Left ventricle myocardium inferior (tissue), 1 donor: ENCODE data around the gene TRIM31. TPM values are rescaled to one million over a fixed set of nuclear protein-coding genes. Genes with fewer than 3 reads are reported as not detected.
A peak's percentile ranks its signal among the peaks of the same experiment; 100 is the strongest.

Experiments used
- DNase-seq: peaks from one replicate; pipeline ENCODE4 v3.0.0-alpha.2; 2020
- H3K27ac ChIP-seq: fragments of 200-600 bp; replicated peaks from 2 replicates; pipeline ENCODE4 v1.8.0; 2021
- H3K27me3 ChIP-seq: fragments of 200-600 bp; 2 replicates; pipeline ENCODE4 v1.8.0; 2021; ENCODE audit warnings: low read depth
- H3K36me3 ChIP-seq: fragments of 200-600 bp; 2 replicates; pipeline ENCODE4 v1.8.0; 2021
- H3K4me1 ChIP-seq: fragments of 200-600 bp; 2 replicates; pipeline ENCODE4 v1.8.0; 2021
- H3K4me3 ChIP-seq: fragments of 200-600 bp; 2 replicates; pipeline ENCODE4 v1.8.0; 2021; ENCODE audit warnings: mild to moderate bottlenecking, moderate library complexity
- H3K9me3 ChIP-seq: fragments of 200-600 bp; replicated peaks from 2 replicates; pipeline ENCODE4 v1.8.0; 2021
- CTCF ChIP-seq: fragments of 200-600 bp; IDR thresholded peaks from 2 replicates; pipeline ENCODE4 v1.8.0; 2021; ENCODE audit warnings: antibody characterized with exemption, mild to moderate bottlenecking, borderline replicate concordance
- intact Hi-C: fragments of 100-400 bp; cut with micrococcal nuclease; formaldehyde crosslinking; loops from one replicate; pipeline ENCODE4 v1.11.0; 2022
- total RNA-seq: library from RNA; stranded (reverse); fragmentation: NEBNext Ultra II Directional; extraction: Animal tissue kit (Norgen Biotek cat#: 25700); gene quantifications from one replicate; pipeline ENCODE4 v1.2.1, GENCODE V29; 2021
- donor health status: DM: no; HTN: yes; CAD: no; lungs with severe emphysema.

The TRIM31 gene
- total RNA-seq, 1 donor from 2014 or later, result not detected

- DNase-seq, result no peak
- Histone ChIP-seq H3K27me3 (peaks cover 20% of the 10 kb centered on the region), H3K4me1 (peaks cover 42% of the 10 kb centered on the region), H3K36me3 (peaks cover 28% of the 10 kb centered on the region), H3K4me3 (peak overlapping the region; percentile 87), H3K9me3 (no peaks in the 10 kb centered on the region), H3K27ac (peak overlapping the region; percentile 94)
- TF ChIP-seq CTCF, result no peak
- intact Hi-C loops, result loop anchor here (2.0 kb wide), 1 partner anchor 35 kb away; no protein-coding TSS in a partner anchor
These were observed 45.3 kb downstream of the TRIM31 start for GRCh38 chr6:30067460-30068139.

- Histone ChIP-seq H3K27me3 (peaks cover 12% of the 10 kb centered on the region), H3K9me3 (no peaks in the 10 kb centered on the region), H3K27ac (peak within 1 kb of the TSS; percentile 94), H3K4me3 (peak within 1 kb of the TSS; percentile 87), H3K36me3 (peaks cover 28% of the 10 kb centered on the region), H3K4me1 (peaks cover 50% of the 10 kb centered on the region)
- DNase-seq, result peak; percentile 98
- intact Hi-C loops, result loop anchor here (2.0 kb wide), 1 partner anchor 36 kb away; no protein-coding TSS in a partner anchor
- no peak for TF ChIP-seq CTCF
These were observed 46.1 kb downstream of the TRIM31 start, which contains the start of gene PPP1R11 for GRCh38 chr6:30066577-30067459. Gene PPP1R11, plus strand, starts transcription at chr6:30067198. Its CDS starts 213 bp downstream, at chr6:30067411.

GRCh38 chr6:30066082-30066481 is 46.8 kb downstream of the TRIM31 start:
- intact Hi-C loops, result loop anchor here (2.0 kb wide), 1 partner anchor 37 kb away; no protein-coding TSS in a partner anchor

GRCh38 chr6:30063315-30063714 is 49.6 kb downstream of the TRIM31 start:
- H3K4me3 ChIP-seq, result no peak overlapping the region
- no peaks in the 10 kb centered on the region for H3K9me3 ChIP-seq
- intact Hi-C loops, result no loop called here
- H3K4me1 ChIP-seq, result peaks cover 63% of the 10 kb centered on the region
- peaks cover 8% of the 10 kb centered on the region for H3K36me3 ChIP-seq
- H3K27ac ChIP-seq, result no peak overlapping the region
- no peak for DNase-seq
- TF ChIP-seq CTCF, result no peak
- no peaks in the 10 kb centered on the region for H3K27me3 ChIP-seq

More at GRCh38 chr6:30066082-30066481, 46.8 kb downstream of the TRIM31 start:
- no peaks in the 10 kb centered on the region for H3K9me3 ChIP-seq
- no peak for TF ChIP-seq CTCF
- H3K27me3 ChIP-seq, result peaks cover 4% of the 10 kb centered on the region
- peak overlapping the region; percentile 94 for H3K27ac ChIP-seq
- H3K36me3 ChIP-seq, result peaks cover 28% of the 10 kb centered on the region
- peaks cover 51% of the 10 kb centered on the region for H3K4me1 ChIP-seq
- no peak for DNase-seq
- H3K4me3 ChIP-seq, result peak overlapping the region; percentile 87

- no peaks in the 10 kb centered on the region for H3K9me3 ChIP-seq
- peaks cover 56% of the 10 kb centered on the region for H3K4me1 ChIP-seq
- no peak overlapping the region for H3K27ac ChIP-seq
- TF ChIP-seq CTCF, result no peak
- H3K27me3 ChIP-seq, result no peaks in the 10 kb centered on the region
- no peak for DNase-seq
- intact Hi-C loops, result no loop called here
- peaks cover 14% of the 10 kb centered on the region for H3K36me3 ChIP-seq
- H3K4me3 ChIP-seq, result peak overlapping the region; percentile 84
These were observed 50.3 kb downstream of the TRIM31 start for GRCh38 chr6:30062471-30063178.
